Germinal center (tissue), 1 donor: ENCODE results near the gene ITGA4.

Experiments
- DNase-seq: peaks from one replicate; pipeline ENCODE4 v3.0.0; 2012; ENCODE audit warnings: mixed read lengths, low spot score

The ITGA4 gene

DNA sequence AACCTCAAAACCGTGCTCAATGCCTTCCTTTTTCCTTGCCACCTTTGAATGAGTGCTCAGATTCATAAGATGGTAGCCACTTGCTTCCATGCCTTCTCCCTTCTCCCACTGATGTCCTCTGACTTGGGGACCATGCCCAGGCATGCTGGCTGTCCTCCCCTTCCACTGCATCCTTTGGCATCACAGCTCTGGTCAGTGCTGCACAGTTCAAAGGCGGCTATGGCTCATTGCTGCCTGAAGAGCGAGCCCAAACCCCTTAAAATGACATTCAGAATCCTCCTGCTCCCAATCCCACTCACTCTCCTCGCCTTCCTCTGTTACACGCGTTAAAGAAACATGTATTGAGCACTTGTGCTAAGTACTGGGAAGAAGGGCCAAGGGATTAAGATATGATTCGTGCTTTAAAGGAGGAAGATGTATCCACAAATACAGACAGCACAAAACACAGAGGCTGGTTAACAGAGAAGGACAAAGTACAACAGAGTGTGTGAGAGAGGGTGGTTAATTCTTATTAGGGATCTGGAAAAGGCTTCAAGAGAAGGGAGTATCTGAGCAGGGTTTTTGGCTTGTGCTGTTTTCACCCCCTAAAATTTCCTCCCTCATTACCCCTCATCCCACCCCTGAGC lies 118.0 kb downstream of the ITGA4 start:
- DNase-seq, result no peak

DNA sequence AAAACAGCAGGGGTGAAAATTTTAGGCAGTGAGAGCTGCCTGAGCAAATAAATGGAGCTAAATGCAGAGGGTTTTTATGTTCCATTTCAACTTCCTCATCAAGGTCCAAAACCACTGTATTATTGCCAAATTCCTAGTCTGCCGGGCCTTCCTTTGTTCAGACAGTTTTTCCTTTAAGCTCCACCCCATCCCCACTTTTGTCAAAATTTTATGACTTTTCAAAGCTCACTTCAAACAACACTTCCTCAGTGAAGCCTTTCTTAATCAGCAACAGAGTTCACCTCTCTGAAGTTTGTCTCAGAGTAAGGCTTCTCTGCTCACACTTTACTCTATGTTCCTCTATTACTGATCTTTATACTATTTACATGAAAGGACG lies 118.5 kb downstream of the ITGA4 start:
- DNase-seq, result no peak

DNA sequence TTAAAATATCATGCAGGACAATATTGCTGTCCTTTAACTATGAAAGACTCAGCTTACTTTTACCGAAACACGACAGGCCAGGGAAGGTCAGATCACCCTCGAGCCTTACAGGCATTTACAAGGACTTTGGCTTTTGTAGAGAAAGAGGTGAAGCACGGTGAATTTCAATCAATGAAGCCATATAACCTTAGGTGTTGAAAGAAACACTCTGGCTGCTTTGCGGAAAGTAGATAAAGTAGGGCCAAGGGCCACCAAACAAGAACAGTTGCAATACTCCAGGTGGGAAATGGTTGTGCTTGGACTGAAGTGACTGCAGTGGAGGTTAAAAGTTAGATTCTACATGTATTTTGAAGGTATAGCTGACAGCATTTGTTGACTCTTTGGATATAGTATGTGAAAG lies 119.2 kb downstream of the ITGA4 start:
- DNase-seq, result no peak

DNA sequence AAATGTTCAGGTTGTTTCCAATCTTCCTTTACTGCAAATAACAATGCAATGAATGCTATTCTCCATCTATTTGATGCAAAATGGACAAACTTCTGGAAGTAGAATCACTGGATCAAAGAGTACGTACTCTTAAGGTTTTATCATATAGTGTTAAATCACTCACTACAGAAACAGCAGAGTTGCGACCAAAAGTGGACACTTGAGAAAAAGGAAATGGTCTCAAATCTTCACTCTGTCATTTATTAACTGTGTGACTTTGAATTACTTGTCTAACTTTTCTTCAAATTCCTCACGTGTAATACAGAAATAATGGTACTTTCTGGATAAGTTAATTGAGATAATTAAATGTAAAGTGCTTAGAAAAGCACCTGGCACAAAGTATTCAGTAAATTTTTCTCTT lies 121.6 kb downstream of the ITGA4 start:
- no peak for DNase-seq

DNA sequence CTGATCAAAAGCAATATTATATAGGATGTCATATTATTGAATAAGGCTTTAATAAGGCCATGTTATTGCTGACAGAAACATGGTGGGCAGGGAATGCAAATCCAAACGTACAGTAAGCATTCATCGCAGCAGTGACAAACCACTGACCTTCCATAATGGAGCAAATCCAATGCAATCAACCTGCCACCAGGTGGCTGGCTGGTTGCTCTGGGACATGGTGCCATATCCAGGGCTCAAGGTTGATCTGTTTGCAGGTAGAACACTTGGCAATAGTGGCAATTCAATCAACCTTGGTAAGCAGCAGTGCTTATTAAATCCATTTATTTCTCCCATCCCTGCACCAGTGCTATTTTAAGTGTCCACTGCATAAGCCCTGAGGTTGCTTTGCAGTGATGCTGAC lies 124.3 kb downstream of the ITGA4 start:
- DNase-seq, result no peak

DNA sequence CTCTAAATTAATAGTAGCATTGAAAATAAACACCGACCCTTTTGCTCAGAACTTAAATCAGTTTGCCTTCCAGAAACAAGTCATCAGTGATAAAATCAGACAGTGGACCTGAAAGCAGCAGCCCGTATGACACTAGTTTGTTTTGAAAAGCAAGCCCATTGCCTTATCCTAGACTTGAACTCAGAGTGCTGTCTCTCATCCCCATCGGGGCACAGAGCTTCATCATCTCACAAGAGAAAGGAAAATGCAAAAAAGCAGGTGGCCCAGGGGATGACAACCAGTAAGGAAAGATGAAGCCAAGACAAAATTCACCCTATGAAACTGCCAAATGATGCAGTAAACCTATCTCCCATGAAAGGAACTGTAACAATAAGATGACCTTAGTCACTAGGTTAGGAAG lies 128.5 kb downstream of the ITGA4 start:
- DNase-seq, result no peak
